Endothelial cell of umbilical vein (primary cell): ENCODE results near the gene ORM2. TPM values are rescaled to one million over a fixed set of nuclear protein-coding genes. Genes with fewer than 3 reads are reported as not detected.
"Not testable (repeated sequence)": the region's sequence is repeated elsewhere in the genome, so short reads cannot be mapped to it uniquely, and the experiment has no call there.

Source experiments
- BruUV-seq: library from RNA; stranded (reverse); fragments of 400-500 nt; replicated peaks from 2 replicates; lab custom pipeline; 2021; lab: Mats Ljungman, UMichigan
- CTCF ChIA-PET: fragments of 300-600, 350-600 bp; sonication (Branson Sonifier 250); formaldehyde crosslinking; loops from one replicate; lab custom pipeline; 2021; ENCODE audit warnings: antibody characterized with exemption, inconsistent platforms; lab: Charles Lee
- POLR2A ChIA-PET: fragments of 300-600, 350-600 bp; sonication (Branson Sonifier 250); formaldehyde crosslinking; loops from one replicate; lab custom pipeline; 2021; ENCODE audit warnings: antibody characterized with exemption, inconsistent platforms; lab: Charles Lee
- DNase-seq: peaks from one replicate; pipeline ENCODE4 v3.0.0-alpha.2; 2011; ENCODE audit warnings: low read depth, low spot score
- FAIRE-seq: peaks from 2 replicates; lab custom pipeline; 2011; peaks lifted over from hg19 to GRCh38; lab: Jason Lieb, UNC
- H2AFZ ChIP-seq: 2 replicates; pipeline ENCODE4 v1.6.0; 2012; ENCODE audit warnings: low read depth, low read length, control low read depth, inconsistent platforms
- H3K27ac ChIP-seq: 2 replicates; pipeline ENCODE4 v1.5.1; 2011; ENCODE audit warnings: low read depth, mild to moderate bottlenecking, control low read depth, low read length, moderate library complexity; ENCODE audit not compliant: insufficient read depth
- H3K27me3 ChIP-seq, 2 experiments: 2 replicates each; pipeline versions ENCODE4 v1.6.0 to v1.6.1; 2011; ENCODE audit warnings: low read length in 2 of 2, mixed read lengths in 1 of 2; ENCODE audit not compliant: control insufficient read depth in 2 of 2, insufficient read depth in 2 of 2
- H3K36me3 ChIP-seq, 2 experiments: 2 replicates in 1 of 2; 3 replicates in 1 of 2; pipeline ENCODE4 v1.5.1; 2011; ENCODE audit warnings: low read length in 2 of 2, mild to moderate bottlenecking in 1 of 2, moderate library complexity in 1 of 2; ENCODE audit not compliant: control insufficient read depth in 2 of 2, insufficient read depth in 2 of 2; ENCODE audit errors: extremely low read depth in 1 of 2
- H3K4me1 ChIP-seq: 3 replicates; pipeline ENCODE4 v1.5.1; 2011; ENCODE audit warnings: mild to moderate bottlenecking, low read length; ENCODE audit not compliant: control insufficient read depth, insufficient read depth; ENCODE audit errors: extremely low read depth
- H3K4me2 ChIP-seq: 2 replicates; pipeline ENCODE4 v1.6.1; 2011; ENCODE audit warnings: low read length, control low read depth, mixed read lengths; ENCODE audit not compliant: insufficient read depth
- H3K4me3 ChIP-seq, 3 experiments: fragments of 200-600 bp in 1 of 3; sonication (generic), shearing (Covaris generic) in 1 of 3; replicated peaks in 1 of 3; 2 replicates each; pipeline ENCODE4 v1.5.1; 2011 to 2016; ENCODE audit warnings: control low read depth in 3 of 3, low read length in 3 of 3, mild to moderate bottlenecking in 2 of 3, inconsistent platforms in 1 of 3, low read depth in 1 of 3, moderate library complexity in 1 of 3; ENCODE audit not compliant: insufficient read depth in 1 of 3
- H3K79me2 ChIP-seq: 2 replicates; pipeline ENCODE4 v1.6.0; 2012; ENCODE audit warnings: low read length, inconsistent platforms; ENCODE audit not compliant: control insufficient read depth, insufficient read depth
- H3K9ac ChIP-seq: replicated peaks from 2 replicates; pipeline ENCODE3; 2011; ENCODE audit warnings: low read length, control low read depth; ENCODE audit not compliant: insufficient read depth; ENCODE audit errors: extremely low read depth
- H3K9me1 ChIP-seq: replicated peaks from 3 replicates; pipeline ENCODE4 v1.6.0; 2011; ENCODE audit warnings: mild to moderate bottlenecking, low read length; ENCODE audit not compliant: control insufficient read depth, insufficient read depth; ENCODE audit errors: extremely low read depth
- H3K9me3 ChIP-seq: replicated peaks from 2 replicates; pipeline ENCODE4 v1.5.1; 2012; ENCODE audit warnings: low read length, inconsistent platforms; ENCODE audit not compliant: control insufficient read depth, insufficient read depth
- H4K20me1 ChIP-seq: replicated peaks from 2 replicates; pipeline ENCODE3; 2011; ENCODE audit warnings: mild to moderate bottlenecking, low read length; ENCODE audit not compliant: control insufficient read depth, insufficient read depth; ENCODE audit errors: extremely low read depth
- CTCF ChIP-seq, 2 donors: IDR thresholded peaks; 1 replicate in 1 of 2; 2 replicates in 1 of 2; pipeline ENCODE4 v1.5.1; 2011; ENCODE audit warnings: low read length in 2 of 2, mild to moderate bottlenecking in 2 of 2, moderate library complexity in 2 of 2, control low read depth in 1 of 2, inconsistent platforms in 1 of 2, low read depth in 1 of 2; ENCODE audit not compliant: insufficient read depth in 1 of 2; ENCODE audit errors: extremely low read depth in 1 of 2
- EZH2 ChIP-seq: IDR thresholded peaks from 2 replicates; pipeline ENCODE4 v1.6.1; 2012; ENCODE audit warnings: borderline replicate concordance, low read depth, mild to moderate bottlenecking, moderate library complexity, low read length, inconsistent platforms; ENCODE audit not compliant: severe bottlenecking
- FOS ChIP-seq: IDR thresholded peaks from 2 replicates; pipeline ENCODE4 v1.6.1; 2011; ENCODE audit warnings: mild to moderate bottlenecking, low read length, moderate library complexity, borderline replicate concordance; ENCODE audit not compliant: insufficient read depth
- GATA2 ChIP-seq: IDR thresholded peaks from 2 replicates; pipeline ENCODE4 v1.7.0; 2011; ENCODE audit warnings: low read depth, mild to moderate bottlenecking, moderate library complexity, mixed read lengths, low read length; ENCODE audit not compliant: insufficient read length, insufficient read depth
- JUN ChIP-seq: IDR thresholded peaks from 2 replicates; pipeline ENCODE4 v1.6.1; 2011; ENCODE audit warnings: borderline replicate concordance, low read depth; ENCODE audit not compliant: insufficient read length, insufficient read depth
- MAX ChIP-seq: IDR thresholded peaks from 2 replicates; pipeline ENCODE4 v1.6.1; 2011; ENCODE audit not compliant: insufficient read depth, insufficient read length
- MYC ChIP-seq: IDR thresholded peaks from one replicate; pipeline ENCODE4 v1.6.1; 2011; ENCODE audit warnings: mild to moderate bottlenecking, low read depth, low read length
- POLR2A ChIP-seq: IDR thresholded peaks from 2 replicates; pipeline ENCODE4 v1.6.1; 2012; ENCODE audit warnings: low read depth, mild to moderate bottlenecking, control low read depth, low read length
- POLR2AphosphoS5 ChIP-seq: IDR thresholded peaks from 2 replicates; pipeline ENCODE4 v1.6.1; 2012; ENCODE audit warnings: low read depth, mild to moderate bottlenecking, control low read depth, low read length, moderate library complexity; ENCODE audit not compliant: insufficient read depth
- dilution Hi-C: fragments of 300-500 bp; cut with MboI; formaldehyde crosslinking; loops from one replicate; pipeline ENCODE4 v1.15.0; 2019; ENCODE audit warnings: low sequenced_read_pairs; ENCODE audit not compliant: extremely low pct_ligation_motif_present
- intact Hi-C: fragments of 100-400 bp; cut with micrococcal nuclease; formaldehyde crosslinking; loops from one replicate; pipeline ENCODE4 v1.10.0; 2022
- polyA plus RNA-seq, 4 experiments: library from polyadenylated mRNA; depleted of rRNA in 3 of 4; stranded (reverse) in 3 of 4; unstranded in 1 of 4; fragments of >200 nt; gene quantifications; 2 replicates each; pipeline versions ENCODE4 v1.2.1 to v1.2.3, GENCODE V29; 2011 to 2012; ENCODE audit warnings: missing spikeins in 1 of 4
- total RNA-seq: library from RNA; stranded (reverse); gene quantifications from 2 replicates; pipeline ENCODE4 v1.2.3, GENCODE V29; 2021

ORM2 gene
- total and polyA plus RNA-seq, 2 donors (not counting 3 experiments of a cell fraction or from before 2014, with no cell fraction given) = not detected

GRCh38 chr9:114324492-114324891 is 5.2 kb upstream of the ORM2 start:
- Histone ChIP-seq H3K4me2 (no peak overlapping the region), H4K20me1 (no peaks in the 10 kb centered on the region), H3K9me3 (no peaks in the 10 kb centered on the region), H2AFZ (no peak overlapping the region), H3K9ac (no peak overlapping the region), H3K27me3 (peaks cover 0 to under 1% of the 10 kb centered on the region in 2 experiments), H3K9me1 (no peaks in the 10 kb centered on the region), H3K36me3 (no peaks in the 10 kb centered on the region), H3K4me3 (no peak overlapping the region), H3K4me1 (no peaks in the 10 kb centered on the region), H3K79me2 (no peaks in the 10 kb centered on the region), H3K27ac (no peak overlapping the region)
- ChIA-PET POLR2A (no interaction called here), CTCF (no interaction called here)
- dilution Hi-C loops = no loop called here
- TF ChIP-seq POLR2AphosphoS5 (no peak), POLR2A (no peak), CTCF (IDR thresholded peaks at IDR 0.05; ENCODE audit: extremely low read depth in 1 of 2, insufficient read depth in 1 of 2, low read depth in 1 of 2, low read length in 2 of 2) (no peak), JUN (no peak), GATA2 (no peak), FOS (no peak), EZH2 (no peak), MYC (no peak), MAX (no peak)
- FAIRE-seq (no peak), DNase-seq (no peak)
- intact Hi-C loops = no loop called here
- BruUV-seq = no TSS peak

- H3K27me3 ChIP-seq, H4K20me1 ChIP-seq, H3K4me1 ChIP-seq, H3K4me3 ChIP-seq, H3K27ac ChIP-seq, H3K9ac ChIP-seq, H3K9me1 ChIP-seq, intact Hi-C loops, H3K4me2 ChIP-seq, POLR2A ChIA-PET, FAIRE-seq, CTCF ChIA-PET, H2AFZ ChIP-seq, BruUV-seq, H3K79me2 ChIP-seq, H3K9me3 ChIP-seq, DNase-seq, dilution Hi-C loops, H3K36me3 ChIP-seq: not testable (repeated sequence)
Measured at GRCh38 chr9:114324965-114325364, 4.7 kb upstream of the ORM2 start.

DNA sequence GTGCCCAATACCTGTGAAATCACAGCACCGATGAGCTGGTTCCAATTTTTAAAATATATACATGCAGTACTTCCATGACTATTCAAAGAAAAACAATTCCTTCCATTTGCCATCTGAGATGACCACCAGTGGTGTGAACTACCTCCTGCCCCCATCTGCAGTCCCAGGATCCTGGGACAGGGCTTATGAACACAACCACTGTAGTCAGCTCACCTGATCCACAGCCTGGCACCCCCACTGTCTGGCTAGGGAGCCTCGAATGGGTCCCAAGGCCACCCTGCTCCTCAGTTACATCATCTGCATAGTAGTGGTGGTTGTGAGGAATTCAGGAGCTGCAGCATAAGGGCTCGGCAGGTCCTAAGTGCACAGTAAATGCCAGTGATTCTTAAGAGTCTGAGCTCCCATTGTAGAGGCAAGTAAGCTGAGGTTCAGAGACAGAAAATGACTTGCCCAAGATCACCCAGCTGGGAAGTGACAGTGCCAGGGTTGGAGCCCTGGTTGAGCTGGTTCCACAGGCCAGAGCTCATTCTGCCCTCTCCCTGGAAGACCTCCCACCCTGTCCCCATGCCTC is 3.9 kb upstream of the ORM2 start:
- H3K79me2 ChIP-seq, CTCF ChIA-PET, H3K9me3 ChIP-seq, FAIRE-seq, intact Hi-C loops, H3K4me3 ChIP-seq, H2AFZ ChIP-seq, BruUV-seq, H3K27me3 ChIP-seq, H3K36me3 ChIP-seq, POLR2A ChIA-PET, H3K4me2 ChIP-seq, H3K9ac ChIP-seq, H3K4me1 ChIP-seq, H3K9me1 ChIP-seq, H3K27ac ChIP-seq, DNase-seq, dilution Hi-C loops, H4K20me1 ChIP-seq: not testable (repeated sequence)
